ENCODE results near the gene SRBD1. TPM values are rescaled to one million over a fixed set of nuclear protein-coding genes. Genes with fewer than 3 reads are reported as not detected.

Gene SRBD1
- total and polyA plus RNA-seq, 4 donors: 11.2 to 43.9 (median 19.1) TPM

DNA sequence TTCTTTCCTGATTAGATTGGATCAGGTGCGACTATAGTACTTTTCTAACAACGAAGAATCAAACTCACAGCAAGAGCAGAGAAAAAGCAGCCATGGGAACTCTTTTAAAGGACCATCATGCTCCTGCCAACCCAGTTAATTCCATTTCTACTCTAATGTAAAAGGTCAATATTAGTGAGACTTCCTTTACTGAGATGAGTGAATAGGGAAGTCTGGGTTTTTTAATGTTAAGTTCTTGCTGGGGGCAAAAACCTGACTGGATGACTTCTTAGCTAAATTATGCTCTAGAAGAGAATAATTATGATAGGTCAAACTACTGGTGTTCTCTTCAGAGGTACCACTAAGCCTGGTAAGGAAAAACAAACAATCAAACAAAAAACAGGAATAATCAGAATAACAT is 8.4 kb downstream of the SRBD1 start:
- H3K36me3 ChIP-seq (ENCODE audit: control insufficient read depth, insufficient read depth, low read length): peaks cover 3% of the 10 kb centered on the region

DNA sequence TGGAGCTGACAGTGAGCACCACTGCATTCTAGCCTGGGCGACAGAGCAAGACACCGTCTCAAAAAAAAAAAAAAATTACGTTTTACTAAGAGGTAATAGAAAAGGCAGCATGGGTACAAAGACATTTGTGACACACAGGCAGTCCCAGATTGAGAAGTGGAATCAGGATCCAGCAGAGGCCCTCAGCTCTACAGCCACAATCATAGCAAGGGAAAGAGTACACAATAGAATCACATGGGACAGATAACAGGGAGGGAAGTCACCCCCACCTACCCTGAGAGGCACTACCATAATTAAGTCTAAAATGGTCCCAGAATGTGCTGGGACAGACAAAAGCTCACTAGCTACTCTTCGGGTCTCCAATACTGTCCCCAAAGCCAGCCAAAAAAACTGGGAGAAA is 12.5 kb downstream of the SRBD1 start:
- Histone ChIP-seq H3K27ac (ENCODE audit: low read depth, low read length) (no peak overlapping the region), H3K36me3 (ENCODE audit: control insufficient read depth, insufficient read depth, low read length) (peaks cover 5% of the 10 kb centered on the region), H3K9me3 (ENCODE audit: control insufficient read depth, insufficient read depth, low read length) (no peaks in the 10 kb centered on the region)

More for the DNA sequence above, 8.4 kb downstream of the SRBD1 start:
- no peaks in the 10 kb centered on the region for H3K4me1 ChIP-seq (ENCODE audit: control insufficient read depth, insufficient read depth, low read length)
- no peak for DNase-seq (ENCODE audit: low read depth in 4 of 6, low spot score in 6 of 6)
- no peak overlapping the region for H3K27ac ChIP-seq (ENCODE audit: low read depth, low read length)
- WGBS (ENCODE audit: insufficient coverage): no CpG with 5 or more reads among the region's 2 CpGs
- H3K4me3 ChIP-seq (ENCODE audit: low read depth, low read length): no peak overlapping the region
- no peaks in the 10 kb centered on the region for H3K9me3 ChIP-seq (ENCODE audit: control insufficient read depth, insufficient read depth, low read length)
- H3K27me3 ChIP-seq (ENCODE audit: control insufficient read depth, insufficient read depth, low read length): no peaks in the 10 kb centered on the region

DNA sequence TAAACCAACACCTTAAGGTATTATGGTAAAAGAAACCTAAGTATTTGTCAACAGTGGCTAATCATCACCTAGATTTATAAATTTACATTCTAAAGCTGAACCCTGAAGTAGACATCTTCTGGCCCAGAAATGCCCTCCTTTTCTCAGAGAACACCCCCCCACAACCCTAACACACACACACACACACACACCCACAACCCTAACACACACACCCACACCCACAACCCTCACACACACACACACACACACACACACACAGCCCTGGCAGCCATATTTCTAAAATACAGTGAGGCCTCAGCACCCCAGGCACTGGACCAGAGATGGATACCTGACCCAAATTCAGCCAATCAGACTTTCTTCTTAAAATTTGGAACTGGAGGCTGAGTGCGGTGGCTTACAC is 14.3 kb downstream of the SRBD1 start:
- 100% methylated on average over 1 of the region's 1 CpG for WGBS (ENCODE audit: insufficient coverage)
- H3K36me3 ChIP-seq (ENCODE audit: control insufficient read depth, insufficient read depth, low read length): peaks cover 4% of the 10 kb centered on the region

More for the DNA sequence above, 12.5 kb downstream of the SRBD1 start:
- Histone ChIP-seq H3K4me3 (ENCODE audit: low read depth, low read length) (no peak overlapping the region), H3K27me3 (ENCODE audit: control insufficient read depth, insufficient read depth, low read length) (no peaks in the 10 kb centered on the region), H3K4me1 (ENCODE audit: control insufficient read depth, insufficient read depth, low read length) (no peaks in the 10 kb centered on the region)
- WGBS (ENCODE audit: insufficient coverage): 90% methylated on average over 2 of the region's 4 CpGs
- DNase-seq (ENCODE audit: low read depth in 4 of 6, low spot score in 6 of 6): no peak

DNA sequence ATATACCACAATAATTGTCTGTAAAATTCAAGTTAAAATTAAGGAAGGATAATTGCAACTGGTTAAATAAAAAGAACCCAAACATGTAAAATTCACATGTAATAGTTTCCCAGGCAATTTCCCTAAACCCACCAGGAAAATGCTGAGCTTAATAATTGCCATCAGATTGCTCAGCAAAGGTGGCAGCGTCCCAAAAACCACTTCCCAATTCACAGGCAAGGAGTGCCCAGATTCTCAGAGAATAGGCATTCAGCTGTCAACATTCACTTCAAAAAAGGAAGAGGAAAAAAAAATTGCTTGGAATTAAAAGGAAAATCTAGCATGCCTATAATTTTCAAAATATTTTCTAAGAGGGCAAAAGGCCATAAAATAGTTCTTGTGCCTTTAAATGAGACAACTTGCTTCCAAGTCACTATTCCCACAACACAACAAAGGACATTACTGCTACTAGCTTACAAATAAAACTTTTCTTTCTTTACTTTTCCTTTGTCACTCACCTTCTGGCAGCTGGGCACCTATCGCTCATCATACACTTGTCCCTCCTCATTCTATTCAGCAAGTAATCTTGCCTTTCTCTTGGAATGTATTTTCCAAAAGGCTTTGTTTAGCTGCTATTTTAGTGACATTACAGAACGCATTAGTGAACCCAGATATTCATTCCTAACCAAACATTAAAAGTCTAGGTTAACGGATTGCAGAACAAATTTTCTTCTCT is 15.2 kb downstream of the SRBD1 start:
- Histone ChIP-seq H3K4me1 (ENCODE audit: control insufficient read depth, insufficient read depth, low read length) (no peaks in the 10 kb centered on the region), H3K36me3 (ENCODE audit: control insufficient read depth, insufficient read depth, low read length) (peaks cover 4% of the 10 kb centered on the region), H3K9me3 (ENCODE audit: control insufficient read depth, insufficient read depth, low read length) (no peaks in the 10 kb centered on the region), H3K27me3 (ENCODE audit: control insufficient read depth, insufficient read depth, low read length) (no peaks in the 10 kb centered on the region), H3K27ac (ENCODE audit: low read depth, low read length) (no peak overlapping the region), H3K4me3 (ENCODE audit: low read depth, low read length) (no peak overlapping the region)
- DNase-seq (ENCODE audit: low read depth in 4 of 6, low spot score in 6 of 6): peak in 2 of 6 donors; percentile 55 to 62
- WGBS (ENCODE audit: insufficient coverage): no CpG with 5 or more reads among the region's 4 CpGs

More for the DNA sequence above, 14.3 kb downstream of the SRBD1 start:
- no peak for DNase-seq (ENCODE audit: low read depth in 4 of 6, low spot score in 6 of 6)
- Histone ChIP-seq H3K27ac (ENCODE audit: low read depth, low read length) (no peak overlapping the region), H3K4me1 (ENCODE audit: control insufficient read depth, insufficient read depth, low read length) (no peaks in the 10 kb centered on the region), H3K9me3 (ENCODE audit: control insufficient read depth, insufficient read depth, low read length) (no peaks in the 10 kb centered on the region), H3K4me3 (ENCODE audit: low read depth, low read length) (no peak overlapping the region), H3K27me3 (ENCODE audit: control insufficient read depth, insufficient read depth, low read length) (no peaks in the 10 kb centered on the region)

DNA sequence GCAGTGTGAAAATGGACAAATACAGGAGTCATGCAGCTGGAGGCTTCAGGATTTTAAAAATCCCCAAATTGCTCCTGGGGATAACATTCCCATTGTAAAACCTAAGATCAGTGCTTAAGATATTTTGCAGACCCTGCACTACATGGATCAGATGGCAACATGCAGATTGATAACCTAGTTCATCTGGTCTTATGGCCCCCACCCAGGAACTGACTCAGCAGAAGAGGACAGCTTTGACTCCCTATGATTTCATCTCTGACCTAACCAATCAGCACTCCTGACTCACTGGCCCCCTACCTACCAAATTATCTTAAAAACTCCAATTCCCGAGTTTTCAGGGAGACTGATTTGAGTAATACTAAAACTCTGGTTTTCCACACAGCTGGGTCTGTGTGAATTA is 20.0 kb downstream of the SRBD1 start:
- H3K27ac ChIP-seq (ENCODE audit: low read depth, low read length): no peak overlapping the region
- H3K27me3 ChIP-seq (ENCODE audit: control insufficient read depth, insufficient read depth, low read length): no peaks in the 10 kb centered on the region
- H3K4me3 ChIP-seq (ENCODE audit: low read depth, low read length): no peak overlapping the region
- H3K9me3 ChIP-seq (ENCODE audit: control insufficient read depth, insufficient read depth, low read length): no peaks in the 10 kb centered on the region
- H3K36me3 ChIP-seq (ENCODE audit: control insufficient read depth, insufficient read depth, low read length): no peaks in the 10 kb centered on the region
- DNase-seq (ENCODE audit: low read depth in 4 of 6, low spot score in 6 of 6): no peak
- no CpG with 5 or more reads among the region's 1 CpG for WGBS (ENCODE audit: insufficient coverage)
- H3K4me1 ChIP-seq (ENCODE audit: control insufficient read depth, insufficient read depth, low read length): no peaks in the 10 kb centered on the region

DNA sequence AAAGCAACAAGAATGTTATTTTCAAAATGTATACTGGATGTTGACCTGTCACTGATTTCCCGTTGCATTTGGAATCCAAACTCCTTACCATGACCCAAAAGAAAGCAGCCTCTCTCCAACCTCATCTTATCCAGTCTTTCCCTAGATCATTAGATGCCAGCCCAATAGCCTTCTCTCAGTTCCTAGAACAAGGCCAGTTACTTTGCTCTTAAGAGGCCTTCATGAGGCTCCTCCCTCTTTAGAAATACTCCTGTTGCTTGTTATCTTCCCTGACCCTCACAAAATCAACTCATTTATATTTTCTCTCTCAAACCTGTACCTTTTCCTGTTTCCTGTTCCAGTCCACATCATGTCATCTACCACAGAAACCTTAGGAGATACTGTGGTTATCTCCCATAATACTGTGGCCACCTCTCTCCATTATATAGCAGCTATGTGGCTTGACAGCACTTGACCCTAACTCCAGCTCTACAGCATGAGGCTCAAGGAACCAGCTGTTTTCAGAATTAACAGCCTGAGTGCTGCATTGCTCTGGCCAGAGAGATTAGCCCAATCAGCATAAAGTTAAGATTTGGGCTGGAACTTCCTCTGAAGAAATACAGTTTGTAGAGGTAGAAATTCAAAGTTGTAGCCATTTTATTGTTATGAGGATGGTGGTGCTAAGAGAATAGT is 22.8 kb downstream of the SRBD1 start:
- no peaks in the 10 kb centered on the region for H3K36me3 ChIP-seq (ENCODE audit: control insufficient read depth, insufficient read depth, low read length)
- H3K4me3 ChIP-seq (ENCODE audit: low read depth, low read length): no peak overlapping the region
- 86% methylated on average over 1 of the region's 1 CpG for WGBS (ENCODE audit: insufficient coverage)
- H3K9me3 ChIP-seq (ENCODE audit: control insufficient read depth, insufficient read depth, low read length): no peaks in the 10 kb centered on the region
- H3K4me1 ChIP-seq (ENCODE audit: control insufficient read depth, insufficient read depth, low read length): no peaks in the 10 kb centered on the region
- no peak overlapping the region for H3K27ac ChIP-seq (ENCODE audit: low read depth, low read length)
- DNase-seq (ENCODE audit: low read depth in 4 of 6, low spot score in 6 of 6): no peak
- H3K27me3 ChIP-seq (ENCODE audit: control insufficient read depth, insufficient read depth, low read length): no peaks in the 10 kb centered on the region

DNA sequence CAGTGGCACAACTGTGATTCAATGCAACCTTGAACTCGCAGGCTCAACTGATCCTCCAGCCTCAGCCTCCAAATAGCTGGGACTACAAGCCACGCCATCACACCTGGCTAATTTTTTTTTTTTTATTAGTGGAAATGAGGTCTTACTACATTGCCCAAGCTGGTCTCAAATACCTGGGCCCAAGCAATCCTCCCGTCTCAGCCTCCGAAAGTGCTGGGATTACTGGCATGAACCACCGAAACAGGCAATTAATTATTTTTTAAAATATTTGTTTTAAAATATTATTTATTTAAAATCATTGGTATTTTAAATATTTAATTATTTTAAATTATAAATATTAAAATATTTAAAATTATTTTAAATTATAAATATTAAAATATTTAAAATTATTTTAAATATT is 24.5 kb downstream of the SRBD1 start:
- Histone ChIP-seq H3K4me3 (ENCODE audit: low read depth, low read length) (no peak overlapping the region), H3K9me3 (ENCODE audit: control insufficient read depth, insufficient read depth, low read length) (no peaks in the 10 kb centered on the region), H3K36me3 (ENCODE audit: control insufficient read depth, insufficient read depth, low read length) (no peaks in the 10 kb centered on the region), H3K27ac (ENCODE audit: low read depth, low read length) (no peak overlapping the region), H3K27me3 (ENCODE audit: control insufficient read depth, insufficient read depth, low read length) (no peaks in the 10 kb centered on the region), H3K4me1 (ENCODE audit: control insufficient read depth, insufficient read depth, low read length) (no peaks in the 10 kb centered on the region)
- peak in 1 of 6 donors; percentile 12 for DNase-seq (ENCODE audit: low read depth in 4 of 6, low spot score in 6 of 6)
- WGBS (ENCODE audit: insufficient coverage): 100% methylated on average over 1 of the region's 5 CpGs

DNA sequence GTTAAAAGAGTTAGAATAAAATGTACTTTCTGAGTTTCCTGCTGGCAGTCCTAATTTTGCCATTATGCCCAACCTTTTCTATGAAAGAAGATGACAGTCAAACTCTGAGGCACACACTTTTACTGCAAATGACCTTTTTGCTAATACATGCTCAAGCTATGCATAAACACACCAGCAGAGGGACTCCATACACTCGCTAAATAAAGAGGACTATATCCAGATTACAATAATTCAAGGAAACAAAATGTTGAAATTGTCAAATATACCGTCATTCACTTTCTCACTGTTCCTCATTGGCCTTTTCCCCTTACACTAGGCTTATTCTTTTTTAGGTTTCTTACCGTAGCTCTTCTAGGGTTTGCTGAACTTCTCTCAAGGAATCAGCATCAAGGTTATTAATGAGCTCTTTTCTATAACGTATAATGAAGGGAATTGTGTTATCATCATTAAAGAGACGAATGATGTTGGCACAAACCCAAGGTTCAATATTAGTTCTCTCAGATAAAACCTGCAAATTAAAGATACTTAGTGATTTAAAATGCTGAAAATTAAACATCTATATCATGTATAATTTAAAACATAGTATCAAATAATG is 25.7 kb downstream of the SRBD1 start:
- DNase-seq (ENCODE audit: low read depth in 4 of 6, low spot score in 6 of 6): peak in 5 of 6 donors; percentile 10 to 83 (median 37)
- Histone ChIP-seq H3K4me1 (ENCODE audit: control insufficient read depth, insufficient read depth, low read length) (no peaks in the 10 kb centered on the region), H3K9me3 (ENCODE audit: control insufficient read depth, insufficient read depth, low read length) (no peaks in the 10 kb centered on the region), H3K27ac (ENCODE audit: low read depth, low read length) (no peak overlapping the region), H3K36me3 (ENCODE audit: control insufficient read depth, insufficient read depth, low read length) (peaks cover under 1% of the 10 kb centered on the region), H3K4me3 (ENCODE audit: low read depth, low read length) (no peak overlapping the region), H3K27me3 (ENCODE audit: control insufficient read depth, insufficient read depth, low read length) (no peaks in the 10 kb centered on the region)
- 75% methylated on average over 2 of the region's 5 CpGs for WGBS (ENCODE audit: insufficient coverage)

DNA sequence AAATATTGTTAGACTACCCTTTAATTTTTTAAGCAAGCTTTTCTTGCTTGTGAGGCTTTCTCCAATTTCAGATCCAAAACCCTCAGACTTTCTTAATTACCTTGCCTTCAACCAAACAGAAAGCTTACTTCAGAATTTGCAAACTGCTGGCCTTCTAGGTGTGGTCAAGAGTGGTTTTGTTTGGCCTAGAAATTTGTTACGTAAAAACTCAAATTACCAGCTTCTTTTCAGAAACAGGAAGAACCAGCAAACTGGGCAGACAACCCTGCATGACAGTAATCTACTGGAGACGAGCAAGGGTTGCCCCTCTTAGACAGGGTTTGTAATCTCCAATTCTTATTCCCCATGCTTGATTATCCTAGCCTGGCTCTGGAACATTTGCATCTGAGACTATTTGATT is 27.1 kb downstream of the SRBD1 start:
- no peaks in the 10 kb centered on the region for H3K27me3 ChIP-seq (ENCODE audit: control insufficient read depth, insufficient read depth, low read length)
- no peaks in the 10 kb centered on the region for H3K4me1 ChIP-seq (ENCODE audit: control insufficient read depth, insufficient read depth, low read length)
- H3K27ac ChIP-seq (ENCODE audit: low read depth, low read length): no peak overlapping the region
- no CpG with 5 or more reads among the region's 2 CpGs for whole genome bisulfite sequencing (ENCODE audit: insufficient coverage)
- DNase-seq (ENCODE audit: low read depth in 4 of 6, low spot score in 6 of 6): no peak
- H3K36me3 ChIP-seq (ENCODE audit: control insufficient read depth, insufficient read depth, low read length): peaks cover 3% of the 10 kb centered on the region
- no peaks in the 10 kb centered on the region for H3K9me3 ChIP-seq (ENCODE audit: control insufficient read depth, insufficient read depth, low read length)
- H3K4me3 ChIP-seq (ENCODE audit: low read depth, low read length): no peak overlapping the region
